Activated CD8-positive, alpha-beta memory T cell treated with anti-CD3 and anti-CD28 coated beads, Interleukin-2, amount 50 U/mL, for 1 hour (primary cell): ENCODE measurements around the gene MGLL.

ENCODE experiments used
- DNase-seq: peaks from one replicate; pipeline ENCODE4 v3.0.0-alpha.2; 2020; ENCODE audit errors: extremely low read depth

MGLL gene

DNA sequence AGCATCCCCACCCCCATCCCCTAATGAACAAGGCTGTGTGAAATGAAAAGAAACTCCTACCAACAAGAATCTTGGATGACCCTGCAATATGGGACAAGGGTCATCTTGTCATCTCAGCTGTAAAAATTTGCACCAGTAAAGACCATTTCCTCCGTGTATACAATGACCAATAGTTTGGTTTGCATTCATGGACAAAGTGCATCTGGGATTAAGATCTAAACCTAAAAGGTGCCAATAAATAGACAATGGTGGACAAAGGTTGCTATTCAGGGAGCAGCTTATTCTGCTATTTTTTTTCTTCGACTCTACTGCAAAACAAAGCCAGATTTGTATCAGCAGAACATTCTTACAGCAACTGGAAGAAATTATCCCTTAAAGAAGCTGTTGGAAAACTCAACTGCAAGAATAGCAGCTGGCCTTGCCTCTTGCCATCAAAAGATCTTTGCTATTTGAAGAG, 8.0 kb downstream of the MGLL start:
- no peak for DNase-seq

DNA sequence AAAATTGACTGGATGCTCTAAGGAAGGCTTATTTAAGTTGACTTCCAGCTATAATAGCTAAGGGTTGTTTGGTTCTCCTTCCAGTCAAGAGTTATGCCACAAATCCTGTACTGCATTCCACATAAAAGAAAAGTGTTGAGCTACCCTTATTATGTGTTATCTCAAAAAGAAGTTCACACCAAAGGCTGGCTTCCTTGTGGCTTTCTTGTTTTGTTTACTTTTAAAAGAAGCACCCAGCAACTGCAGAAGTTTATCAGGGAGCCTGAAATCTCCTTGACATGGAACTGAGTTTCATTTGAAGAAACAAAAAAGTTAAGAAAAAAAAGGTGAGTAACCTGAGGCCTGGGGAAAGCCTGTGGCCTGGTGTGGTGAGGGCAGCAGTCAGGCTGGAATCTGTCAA, 10.2 kb downstream of the MGLL start:
- DNase-seq, result no peak

DNA sequence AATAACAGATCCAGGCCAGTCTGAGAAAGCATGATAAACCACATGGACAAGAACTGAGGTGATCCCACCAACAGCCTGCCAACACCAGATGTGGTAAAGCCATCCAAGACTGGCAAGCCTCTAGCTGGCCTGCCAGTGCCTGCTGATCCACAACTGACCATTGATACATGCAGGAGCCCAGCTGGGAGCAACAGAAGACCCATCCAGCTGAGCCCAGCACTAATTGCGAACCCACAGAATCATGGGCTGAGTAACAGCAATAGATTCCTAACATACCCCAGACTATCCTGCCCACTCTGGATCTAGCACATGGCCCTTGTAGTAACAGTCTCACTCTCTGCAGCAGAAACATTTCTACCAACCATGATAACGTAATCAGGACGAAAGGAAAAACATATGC, 10.6 kb downstream of the MGLL start:
- DNase-seq, result no peak

DNA sequence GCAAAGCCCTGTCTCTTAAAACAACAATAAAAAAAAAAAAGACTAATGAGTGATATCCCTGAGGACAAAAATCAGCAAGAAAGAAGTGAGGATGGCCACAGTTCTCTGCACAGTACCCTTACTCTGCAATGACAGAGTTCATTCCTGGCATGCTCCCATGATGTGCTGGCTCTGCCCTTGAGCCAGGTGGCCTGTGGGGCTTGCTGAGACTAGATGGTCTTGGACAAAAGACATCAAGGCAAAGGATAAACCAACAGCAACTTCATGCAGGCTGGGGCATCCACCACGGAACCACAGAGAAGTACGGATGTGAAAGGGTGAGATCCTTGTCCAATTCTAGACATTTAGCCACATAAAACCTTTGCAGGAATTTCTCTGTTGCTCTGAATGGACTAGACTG, 12.7 kb downstream of the MGLL start:
- DNase-seq, result no peak

DNA sequence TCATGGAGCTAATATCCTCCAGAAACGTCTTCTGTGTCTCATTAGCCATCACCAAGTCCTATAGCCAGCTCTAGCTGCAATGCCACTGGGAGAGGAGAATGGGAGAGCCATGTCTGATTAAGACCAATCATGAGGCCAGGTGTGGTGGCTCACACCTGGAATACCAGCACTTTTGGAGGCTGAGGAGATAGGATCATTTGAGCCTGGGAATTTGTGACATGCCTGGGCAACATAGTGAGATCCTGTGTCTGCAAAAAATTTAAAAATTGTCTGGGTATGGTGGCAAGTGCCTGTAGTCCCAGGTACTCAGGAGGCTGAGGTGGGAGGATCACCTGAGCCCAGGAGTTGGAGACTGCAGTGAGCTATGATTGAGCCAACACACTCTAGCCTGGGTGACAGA, 13.1 kb downstream of the MGLL start:
- no peak for DNase-seq

DNA sequence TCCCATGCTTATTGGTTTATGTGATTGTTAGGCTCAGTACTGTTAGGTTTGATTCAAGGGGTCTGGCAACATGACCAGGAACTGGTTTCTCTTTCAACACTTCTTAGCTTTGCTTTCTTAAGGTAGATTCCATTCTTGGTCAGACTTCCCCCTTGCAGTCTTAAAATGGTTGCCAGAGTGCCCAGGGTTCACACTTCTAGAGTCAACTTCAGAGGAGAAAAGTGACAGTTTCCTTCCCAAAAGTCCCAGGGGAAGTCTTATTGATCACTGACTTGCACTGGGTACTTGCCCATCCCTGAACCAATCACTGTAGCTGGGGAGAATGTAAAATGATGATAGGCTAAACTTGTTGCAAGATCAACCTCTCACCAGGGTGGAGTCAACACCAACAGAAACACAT, 14.1 kb downstream of the MGLL start:
- DNase-seq, result no peak

DNA sequence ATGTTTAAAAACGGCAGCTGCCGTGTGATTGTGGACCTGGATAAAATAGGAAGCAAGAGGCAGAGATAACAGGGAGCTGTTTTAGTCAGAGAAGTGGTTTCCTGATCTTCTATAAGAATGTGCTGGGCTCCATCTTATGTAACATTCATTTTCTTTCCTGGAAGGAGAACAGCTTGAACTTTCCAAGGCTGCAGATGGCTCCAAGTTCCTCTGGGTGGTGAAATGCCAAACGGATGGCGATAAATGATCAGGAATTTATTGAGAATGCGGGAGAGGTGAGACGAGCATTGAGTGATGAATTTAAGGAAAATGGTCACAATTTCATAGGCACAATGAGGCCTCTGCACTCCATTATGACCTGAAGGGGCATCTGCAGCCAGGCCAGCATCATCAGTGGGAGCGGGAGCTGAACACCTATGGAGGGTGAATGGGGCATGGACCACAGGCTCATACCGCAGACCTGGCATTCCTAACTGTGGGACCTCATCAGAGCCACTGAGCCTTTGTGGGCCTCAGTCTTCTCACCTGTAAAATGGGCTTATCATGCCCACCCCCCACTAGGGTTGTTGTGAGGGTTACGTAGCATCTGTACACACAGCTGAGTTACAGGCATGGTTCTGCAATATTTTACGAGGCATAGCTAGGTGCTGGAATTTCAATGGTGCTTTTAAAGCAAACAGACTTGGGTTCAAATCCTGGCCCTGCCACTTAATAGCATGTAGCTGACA, 17.1 kb downstream of the MGLL start:
- no peak for DNase-seq

DNA sequence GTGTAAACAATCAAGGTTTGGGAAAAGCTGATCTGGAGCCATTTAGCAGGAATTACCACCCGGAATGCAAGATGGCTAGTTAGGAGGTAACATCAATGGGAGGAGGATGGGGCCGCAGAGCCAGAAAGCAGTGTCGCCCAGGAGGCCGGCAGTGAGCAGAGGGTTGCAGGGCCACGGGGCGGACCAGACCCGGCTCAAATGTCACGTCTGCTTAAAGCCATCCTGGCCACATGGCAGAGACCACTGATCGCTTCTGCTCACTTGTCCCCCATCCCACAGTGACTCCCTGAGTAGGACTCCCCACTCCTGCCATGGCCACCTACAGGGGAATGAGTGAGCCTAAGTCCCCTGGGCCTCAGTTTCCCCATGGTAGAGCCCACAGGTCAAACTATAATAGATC, 18.2 kb downstream of the MGLL start:
- no peak for DNase-seq

DNA sequence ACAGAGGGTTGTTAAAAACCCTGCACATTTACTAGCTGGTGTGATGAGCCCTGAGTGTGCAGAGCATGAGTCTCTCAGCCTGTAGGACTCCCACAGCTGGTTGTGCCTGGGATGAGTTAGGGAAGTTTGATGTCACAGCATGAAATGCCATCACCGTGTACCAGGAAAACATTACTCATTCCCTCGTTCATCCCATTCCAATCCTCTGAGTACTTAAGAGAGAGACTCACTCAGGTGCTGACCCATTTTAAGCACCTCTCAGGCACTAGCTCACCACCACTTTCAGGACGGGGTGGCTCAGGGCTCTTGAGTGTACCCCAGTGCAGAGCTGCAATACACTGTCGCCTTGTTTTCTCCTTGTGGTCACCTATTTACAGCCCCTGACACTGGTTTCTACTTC, 18.7 kb downstream of the MGLL start:
- no peak for DNase-seq

DNA sequence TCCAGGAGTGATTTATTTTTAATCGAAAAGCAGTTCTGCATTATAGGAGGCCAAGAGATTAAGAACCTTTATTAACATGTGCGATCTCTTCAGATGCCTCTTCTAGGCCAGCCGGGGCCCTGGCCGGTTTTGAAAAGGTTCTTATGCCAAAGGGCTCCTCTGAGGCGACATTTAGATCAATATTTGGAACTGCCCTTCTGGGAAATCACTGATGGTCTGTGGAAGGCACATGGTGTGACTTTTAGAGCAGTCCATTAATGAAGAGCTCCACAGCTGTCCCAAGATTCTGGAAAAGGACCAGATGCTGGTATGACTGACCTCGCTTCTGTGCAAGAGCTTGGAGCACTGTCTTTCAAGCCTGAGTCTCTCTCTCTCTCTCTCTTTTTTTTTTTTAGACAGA, 19.7 kb downstream of the MGLL start:
- DNase-seq, result no peak

DNA sequence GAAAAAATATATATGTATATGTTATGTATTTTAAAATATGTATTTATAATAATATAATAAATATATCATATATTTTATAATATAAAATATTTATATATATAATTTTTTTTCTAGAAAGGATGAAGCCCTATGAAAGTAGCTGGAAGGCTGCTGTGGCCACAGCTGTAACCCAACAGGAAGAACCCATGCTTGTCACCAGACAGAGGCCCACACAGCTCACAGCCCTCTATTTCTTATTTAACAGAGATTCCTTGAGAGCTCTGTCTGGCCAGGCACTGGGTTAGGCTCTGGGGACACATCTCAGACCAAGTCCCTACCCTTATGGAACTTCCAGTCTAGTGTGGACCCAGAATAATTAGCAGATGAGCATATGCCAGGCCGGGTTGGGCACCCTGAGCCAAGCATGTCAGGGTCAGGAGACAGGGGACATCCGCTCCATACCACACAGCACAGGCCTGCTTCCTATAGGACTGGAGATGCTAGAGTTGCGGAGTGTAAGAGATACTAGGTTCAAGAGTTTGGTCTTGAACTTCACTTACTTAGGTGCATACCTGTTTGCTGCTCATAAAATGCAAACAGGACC, 20.5 kb downstream of the MGLL start:
- no peak for DNase-seq

DNA sequence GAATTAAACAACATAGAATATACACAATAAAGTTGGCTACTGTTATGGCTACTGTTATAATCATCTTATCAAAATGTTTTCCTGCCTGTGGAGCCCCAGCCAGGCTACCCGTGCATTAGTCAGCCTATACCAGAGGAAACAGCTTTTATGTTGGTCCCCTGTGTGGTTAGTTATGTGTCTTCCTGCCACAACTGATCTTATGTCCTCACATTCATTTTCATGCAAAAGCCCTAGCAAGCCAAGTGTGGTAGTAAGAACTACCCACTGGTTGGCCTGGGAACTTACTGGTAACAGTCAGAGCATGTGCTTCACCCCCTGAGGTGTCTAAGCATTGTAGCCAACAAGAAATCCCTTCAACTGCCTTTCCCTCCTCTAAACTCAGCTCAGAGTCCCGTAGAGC, 21.8 kb downstream of the MGLL start:
- DNase-seq, result no peak

DNA sequence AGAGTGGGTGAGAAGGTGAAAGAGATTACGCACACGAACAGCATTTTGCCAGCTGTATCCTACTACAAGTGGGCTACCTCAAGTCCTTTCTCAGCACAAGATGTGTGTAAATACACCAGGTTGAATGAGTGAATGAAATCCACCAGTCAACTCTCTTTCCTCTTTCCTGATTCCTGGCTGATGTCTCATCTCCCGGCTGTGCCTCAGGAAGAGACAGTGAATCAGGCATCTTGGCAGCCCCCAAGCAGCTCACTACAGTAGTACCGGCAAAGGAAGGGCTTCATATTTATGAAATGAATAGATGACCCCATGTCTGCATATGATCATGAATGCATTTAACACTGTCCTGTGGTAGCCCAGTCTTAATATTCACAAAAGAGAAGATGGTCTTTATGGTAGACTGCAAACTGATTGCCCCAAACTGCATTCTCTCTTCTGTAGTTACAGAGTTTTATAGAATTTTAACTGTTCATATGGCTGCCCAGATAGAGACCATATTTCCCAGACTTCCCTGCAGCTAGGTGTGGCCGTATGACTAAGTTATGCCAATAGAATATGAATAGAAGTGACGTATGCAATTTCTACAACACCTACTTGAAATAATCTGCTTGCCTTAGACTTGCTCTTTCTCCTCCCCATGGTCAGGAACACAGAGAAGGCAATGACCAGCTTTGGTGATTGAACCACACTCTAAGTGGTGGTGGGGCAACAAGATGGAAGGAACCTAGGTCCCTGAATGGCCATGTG, 22.7 kb downstream of the MGLL start:
- DNase-seq, result no peak

DNA sequence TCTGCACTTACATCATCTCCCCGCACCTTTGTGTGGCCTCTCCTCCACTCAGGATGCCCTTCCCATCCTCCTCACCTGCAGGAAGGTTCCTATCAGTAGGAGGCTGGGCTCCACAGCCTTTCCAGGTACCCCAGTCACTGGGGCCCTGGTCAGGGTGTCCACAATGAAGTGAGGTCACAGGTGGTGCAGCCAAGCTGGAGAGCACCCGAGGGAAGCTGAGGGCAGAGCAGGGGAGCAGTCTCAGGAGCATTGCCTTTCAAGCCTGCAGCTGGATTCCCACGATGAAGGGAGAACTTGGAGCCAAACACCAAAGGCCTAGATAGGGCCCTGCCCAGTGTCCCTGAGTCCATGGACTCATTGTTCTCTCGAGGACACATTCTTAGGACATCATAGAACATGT, 23.6 kb downstream of the MGLL start:
- no peak for DNase-seq

DNA sequence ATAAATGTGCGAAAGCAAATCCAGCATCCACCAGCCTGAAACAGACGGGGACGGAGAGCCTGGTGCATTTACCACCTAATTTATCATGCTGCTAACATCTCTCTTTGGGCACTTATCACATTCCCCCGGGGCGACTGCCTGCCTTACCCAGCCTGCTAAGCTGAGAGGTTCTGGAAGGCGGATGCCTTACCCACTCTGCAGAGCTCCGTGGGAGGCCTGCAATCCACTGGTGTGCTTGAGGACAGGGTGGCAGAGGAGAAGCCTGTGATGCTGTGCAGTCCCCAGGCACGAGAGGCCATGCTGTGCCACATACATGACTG, 25.5 kb downstream of the MGLL start:
- no peak for DNase-seq

DNA sequence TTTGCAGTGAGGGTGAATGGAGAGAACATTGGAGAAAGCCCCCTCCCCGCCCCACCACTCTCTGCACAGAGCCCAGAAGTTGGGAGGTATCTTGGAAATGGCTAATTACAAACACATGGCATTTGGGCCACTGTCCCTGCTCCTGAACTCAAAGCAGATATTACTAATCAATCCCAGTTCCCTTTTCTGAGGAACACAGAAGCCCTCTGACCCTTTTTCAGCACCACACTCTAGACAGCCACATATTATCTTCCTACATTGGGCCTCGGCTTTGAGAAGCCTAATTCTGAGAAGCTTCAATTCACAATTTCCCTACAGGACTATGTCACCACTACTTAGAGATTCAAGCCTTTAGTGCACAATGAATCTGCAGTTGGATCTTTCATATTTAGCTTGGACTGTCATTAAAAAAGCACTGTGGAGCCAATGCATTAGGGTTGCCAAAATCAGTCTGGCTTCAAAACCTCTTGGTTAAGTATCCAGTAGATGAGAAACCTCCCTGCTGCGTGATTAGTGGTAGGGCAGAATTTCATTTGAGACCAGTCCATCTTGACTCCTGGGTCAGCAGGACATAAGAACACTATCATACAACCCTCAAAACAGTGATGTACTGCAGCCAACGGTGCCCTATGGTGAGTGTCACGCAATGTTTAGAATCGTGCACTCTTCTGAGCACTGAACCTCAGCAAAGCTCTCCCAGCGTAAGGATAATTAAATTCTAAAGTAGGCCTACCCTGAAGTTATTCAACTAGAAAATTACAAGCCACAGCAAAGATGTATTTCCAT, 26.1 kb downstream of the MGLL start:
- DNase-seq, result no peak

DNA sequence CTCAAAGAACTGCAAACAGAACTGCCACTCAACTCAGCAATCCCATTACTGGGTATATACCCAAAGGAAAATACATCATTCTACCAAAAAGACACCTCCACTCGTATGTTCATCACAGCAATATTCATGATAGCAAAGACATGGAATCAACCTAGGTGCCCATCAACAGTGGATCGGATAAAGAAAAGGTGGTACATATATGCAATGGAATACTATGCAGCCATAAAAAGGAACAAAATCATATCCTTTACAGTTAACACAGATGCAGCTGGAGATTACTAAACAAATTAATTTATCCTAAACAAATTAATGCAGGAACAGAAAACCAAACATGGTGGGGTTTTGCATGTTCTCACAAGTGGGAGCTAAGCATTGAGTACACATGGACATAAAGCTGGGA, 27.3 kb downstream of the MGLL start:
- no peak for DNase-seq

DNA sequence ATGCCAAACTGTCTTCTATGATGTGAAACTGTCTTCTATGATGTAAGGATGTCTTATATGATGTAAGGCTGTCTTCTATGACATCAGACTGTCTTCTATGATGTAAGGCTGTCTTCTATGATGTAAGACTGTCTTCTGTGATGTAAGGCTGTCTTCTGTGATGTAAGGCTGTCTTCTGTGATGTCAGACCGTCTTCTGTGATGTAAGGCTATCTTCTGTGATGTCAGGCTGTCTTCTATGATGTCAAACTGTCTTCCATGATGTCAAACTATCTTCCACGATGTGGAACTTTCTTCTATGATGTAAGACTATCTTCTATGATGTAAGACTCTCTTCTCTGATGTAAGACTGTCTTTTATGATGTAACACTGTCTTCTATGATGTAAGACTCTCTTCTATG, 27.9 kb downstream of the MGLL start:
- DNase-seq, result no peak

DNA sequence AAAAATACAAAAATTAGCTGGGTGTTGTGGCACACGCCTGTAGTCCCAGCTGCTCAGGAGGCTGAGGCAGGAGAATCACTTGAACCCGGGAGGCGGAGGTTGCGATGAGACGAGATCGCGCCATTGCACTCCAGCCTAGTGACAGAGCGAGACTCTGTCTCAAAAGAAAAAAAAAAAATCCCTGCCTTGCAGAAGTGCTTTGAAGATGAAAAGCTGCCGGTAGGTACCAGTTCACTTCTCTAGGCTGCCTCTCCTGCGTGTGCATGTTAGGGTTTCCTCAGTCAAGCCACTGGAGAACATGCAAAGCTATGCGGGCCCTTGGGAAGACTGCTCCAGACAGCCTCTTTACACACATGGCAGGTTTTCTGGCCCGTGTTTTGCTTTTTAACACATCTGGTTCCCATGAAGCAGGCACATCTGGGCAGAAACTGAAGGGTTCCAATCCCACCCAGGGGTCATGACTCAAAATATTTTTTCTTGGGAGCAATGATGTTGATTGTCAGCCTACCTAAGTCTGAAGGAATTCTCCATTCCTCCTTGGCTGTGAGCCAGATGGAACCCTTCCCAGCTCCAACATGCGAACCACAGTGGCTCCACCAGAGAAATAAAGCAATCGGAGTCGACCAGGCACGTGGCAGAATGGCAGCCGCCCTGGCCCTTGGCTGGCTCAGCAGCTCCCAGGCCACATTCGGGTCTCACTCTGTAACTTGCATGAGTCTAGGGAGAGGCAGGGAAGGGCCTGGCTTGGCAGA, 29.6 kb downstream of the MGLL start:
- no peak for DNase-seq

DNA sequence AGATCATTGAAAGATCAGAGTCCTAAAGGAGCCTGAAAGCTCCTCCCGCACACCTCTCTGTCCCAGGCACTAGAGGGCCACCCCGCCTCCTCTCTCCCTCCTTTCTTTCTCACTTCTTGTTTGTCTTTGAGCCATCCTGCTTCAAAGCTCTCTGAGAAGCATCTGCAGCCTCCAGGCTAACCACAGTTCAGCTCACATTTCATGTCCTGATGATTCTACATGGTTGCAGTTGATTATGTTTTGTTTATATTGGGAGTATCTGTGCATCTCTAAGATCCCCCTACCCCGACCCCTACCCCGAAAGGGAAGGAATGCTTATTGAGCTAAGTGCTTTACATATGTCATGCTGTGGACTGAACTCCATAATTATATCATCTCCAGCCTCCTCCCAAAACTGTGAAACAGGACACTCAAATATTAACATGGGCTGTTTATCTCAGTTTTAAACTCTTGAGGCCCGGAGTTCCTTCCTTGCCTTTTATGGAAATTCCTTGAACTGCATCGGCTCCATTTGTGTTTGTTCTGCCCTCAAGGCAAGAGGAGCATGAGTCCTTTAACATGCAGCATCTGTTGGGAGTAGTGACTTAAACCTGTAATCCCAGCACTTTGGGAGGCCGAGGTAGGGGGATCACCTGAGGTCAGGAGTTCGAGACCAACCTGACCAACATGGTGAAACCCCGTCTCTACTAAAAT, 30.9 kb downstream of the MGLL start:
- DNase-seq, result no peak

DNA sequence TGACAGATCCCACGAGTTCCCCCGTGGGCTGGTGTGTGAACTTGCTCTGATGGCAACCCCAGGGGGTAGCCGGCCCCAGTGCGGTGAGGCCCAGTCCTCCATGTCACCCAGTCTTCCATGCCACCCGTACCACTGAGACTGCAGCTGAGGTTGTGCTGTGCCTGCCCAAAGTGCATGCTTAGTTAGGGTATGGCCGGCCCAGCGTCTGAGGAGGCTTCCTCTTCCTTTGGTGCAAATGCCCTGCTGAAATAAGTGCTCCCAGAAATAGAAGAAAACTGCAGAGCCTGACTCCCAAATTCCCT, 31.5 kb downstream of the MGLL start:
- no peak for DNase-seq
